Endothelial cell of umbilical vein (primary cell): ENCODE results near the gene VDR. TPM values are rescaled to one million over a fixed set of nuclear protein-coding genes. Genes with fewer than 3 reads are reported as not detected.

ENCODE experiments used
- BruUV-seq: library from RNA; stranded (reverse); fragments of 400-500 nt; replicated peaks from 2 replicates; lab custom pipeline; 2021; lab: Mats Ljungman, UMichigan
- CTCF ChIA-PET: fragments of 300-600, 350-600 bp; sonication (Branson Sonifier 250); formaldehyde crosslinking; loops from one replicate; lab custom pipeline; 2021; ENCODE audit warnings: antibody characterized with exemption, inconsistent platforms; lab: Charles Lee
- POLR2A ChIA-PET: fragments of 300-600, 350-600 bp; sonication (Branson Sonifier 250); formaldehyde crosslinking; loops from one replicate; lab custom pipeline; 2021; ENCODE audit warnings: antibody characterized with exemption, inconsistent platforms; lab: Charles Lee
- DNase-seq: peaks from one replicate; pipeline ENCODE4 v3.0.0-alpha.2; 2011; ENCODE audit warnings: low read depth, low spot score
- FAIRE-seq: peaks from 2 replicates; lab custom pipeline; 2011; peaks lifted over from hg19 to GRCh38; lab: Jason Lieb, UNC
- H2AFZ ChIP-seq: 2 replicates; pipeline ENCODE4 v1.6.0; 2012; ENCODE audit warnings: low read depth, low read length, control low read depth, inconsistent platforms
- H3K27ac ChIP-seq: 2 replicates; pipeline ENCODE4 v1.5.1; 2011; ENCODE audit warnings: low read depth, mild to moderate bottlenecking, control low read depth, low read length, moderate library complexity; ENCODE audit not compliant: insufficient read depth
- H3K27me3 ChIP-seq, 2 experiments: 2 replicates each; pipeline versions ENCODE4 v1.6.0 to v1.6.1; 2011; ENCODE audit warnings: low read length in 2 of 2, mixed read lengths in 1 of 2; ENCODE audit not compliant: control insufficient read depth in 2 of 2, insufficient read depth in 2 of 2
- H3K36me3 ChIP-seq, 2 experiments: 2 replicates in 1 of 2; 3 replicates in 1 of 2; pipeline ENCODE4 v1.5.1; 2011; ENCODE audit warnings: low read length in 2 of 2, mild to moderate bottlenecking in 1 of 2, moderate library complexity in 1 of 2; ENCODE audit not compliant: control insufficient read depth in 2 of 2, insufficient read depth in 2 of 2; ENCODE audit errors: extremely low read depth in 1 of 2
- H3K4me1 ChIP-seq: 3 replicates; pipeline ENCODE4 v1.5.1; 2011; ENCODE audit warnings: mild to moderate bottlenecking, low read length; ENCODE audit not compliant: control insufficient read depth, insufficient read depth; ENCODE audit errors: extremely low read depth
- H3K4me2 ChIP-seq: 2 replicates; pipeline ENCODE4 v1.6.1; 2011; ENCODE audit warnings: low read length, control low read depth, mixed read lengths; ENCODE audit not compliant: insufficient read depth
- H3K4me3 ChIP-seq, 3 experiments: fragments of 200-600 bp in 1 of 3; sonication (generic), shearing (Covaris generic) in 1 of 3; replicated peaks in 1 of 3; 2 replicates each; pipeline ENCODE4 v1.5.1; 2011 to 2016; ENCODE audit warnings: control low read depth in 3 of 3, low read length in 3 of 3, mild to moderate bottlenecking in 2 of 3, inconsistent platforms in 1 of 3, low read depth in 1 of 3, moderate library complexity in 1 of 3; ENCODE audit not compliant: insufficient read depth in 1 of 3
- H3K79me2 ChIP-seq: 2 replicates; pipeline ENCODE4 v1.6.0; 2012; ENCODE audit warnings: low read length, inconsistent platforms; ENCODE audit not compliant: control insufficient read depth, insufficient read depth
- H3K9ac ChIP-seq: replicated peaks from 2 replicates; pipeline ENCODE3; 2011; ENCODE audit warnings: low read length, control low read depth; ENCODE audit not compliant: insufficient read depth; ENCODE audit errors: extremely low read depth
- H3K9me1 ChIP-seq: replicated peaks from 3 replicates; pipeline ENCODE4 v1.6.0; 2011; ENCODE audit warnings: mild to moderate bottlenecking, low read length; ENCODE audit not compliant: control insufficient read depth, insufficient read depth; ENCODE audit errors: extremely low read depth
- H3K9me3 ChIP-seq: replicated peaks from 2 replicates; pipeline ENCODE4 v1.5.1; 2012; ENCODE audit warnings: low read length, inconsistent platforms; ENCODE audit not compliant: control insufficient read depth, insufficient read depth
- H4K20me1 ChIP-seq: replicated peaks from 2 replicates; pipeline ENCODE3; 2011; ENCODE audit warnings: mild to moderate bottlenecking, low read length; ENCODE audit not compliant: control insufficient read depth, insufficient read depth; ENCODE audit errors: extremely low read depth
- EZH2 ChIP-seq: IDR thresholded peaks from 2 replicates; pipeline ENCODE4 v1.6.1; 2012; ENCODE audit warnings: borderline replicate concordance, low read depth, mild to moderate bottlenecking, moderate library complexity, low read length, inconsistent platforms; ENCODE audit not compliant: severe bottlenecking
- FOS ChIP-seq: IDR thresholded peaks from 2 replicates; pipeline ENCODE4 v1.6.1; 2011; ENCODE audit warnings: mild to moderate bottlenecking, low read length, moderate library complexity, borderline replicate concordance; ENCODE audit not compliant: insufficient read depth
- GATA2 ChIP-seq: IDR thresholded peaks from 2 replicates; pipeline ENCODE4 v1.7.0; 2011; ENCODE audit warnings: low read depth, mild to moderate bottlenecking, moderate library complexity, mixed read lengths, low read length; ENCODE audit not compliant: insufficient read length, insufficient read depth
- JUN ChIP-seq: IDR thresholded peaks from 2 replicates; pipeline ENCODE4 v1.6.1; 2011; ENCODE audit warnings: borderline replicate concordance, low read depth; ENCODE audit not compliant: insufficient read length, insufficient read depth
- MYC ChIP-seq: IDR thresholded peaks from one replicate; pipeline ENCODE4 v1.6.1; 2011; ENCODE audit warnings: mild to moderate bottlenecking, low read depth, low read length
- POLR2A ChIP-seq: IDR thresholded peaks from 2 replicates; pipeline ENCODE4 v1.6.1; 2012; ENCODE audit warnings: low read depth, mild to moderate bottlenecking, control low read depth, low read length
- POLR2AphosphoS5 ChIP-seq: IDR thresholded peaks from 2 replicates; pipeline ENCODE4 v1.6.1; 2012; ENCODE audit warnings: low read depth, mild to moderate bottlenecking, control low read depth, low read length, moderate library complexity; ENCODE audit not compliant: insufficient read depth
- dilution Hi-C: fragments of 300-500 bp; cut with MboI; formaldehyde crosslinking; loops from one replicate; pipeline ENCODE4 v1.15.0; 2019; ENCODE audit warnings: low sequenced_read_pairs; ENCODE audit not compliant: extremely low pct_ligation_motif_present
- intact Hi-C: fragments of 100-400 bp; cut with micrococcal nuclease; formaldehyde crosslinking; loops from one replicate; pipeline ENCODE4 v1.10.0; 2022
- polyA plus RNA-seq, 4 experiments: library from polyadenylated mRNA; depleted of rRNA in 3 of 4; stranded (reverse) in 3 of 4; unstranded in 1 of 4; fragments of >200 nt; gene quantifications; 2 replicates each; pipeline versions ENCODE4 v1.2.1 to v1.2.3, GENCODE V29; 2011 to 2012; ENCODE audit warnings: missing spikeins in 1 of 4
- total RNA-seq: library from RNA; stranded (reverse); gene quantifications from 2 replicates; pipeline ENCODE4 v1.2.3, GENCODE V29; 2021
- TF ChIP-seq, protein P1 (sequence below): IDR thresholded peaks from 2 replicates; pipeline ENCODE4 v1.6.1; 2011; ENCODE audit not compliant: insufficient read depth, insufficient read length
- TF ChIP-seq, protein P2 (sequence below), 2 donors: IDR thresholded peaks; 1 replicate in 1 of 2; 2 replicates in 1 of 2; pipeline ENCODE4 v1.5.1; 2011; ENCODE audit warnings: low read length in 2 of 2, mild to moderate bottlenecking in 2 of 2, moderate library complexity in 2 of 2, control low read depth in 1 of 2, inconsistent platforms in 1 of 2, low read depth in 1 of 2; ENCODE audit not compliant: insufficient read depth in 1 of 2; ENCODE audit errors: extremely low read depth in 1 of 2

The VDR gene
- total and polyA plus RNA-seq, 2 donors (not counting 3 experiments of a cell fraction or from before 2014, with no cell fraction given) = 0.73 to 0.91 TPM

DNA sequence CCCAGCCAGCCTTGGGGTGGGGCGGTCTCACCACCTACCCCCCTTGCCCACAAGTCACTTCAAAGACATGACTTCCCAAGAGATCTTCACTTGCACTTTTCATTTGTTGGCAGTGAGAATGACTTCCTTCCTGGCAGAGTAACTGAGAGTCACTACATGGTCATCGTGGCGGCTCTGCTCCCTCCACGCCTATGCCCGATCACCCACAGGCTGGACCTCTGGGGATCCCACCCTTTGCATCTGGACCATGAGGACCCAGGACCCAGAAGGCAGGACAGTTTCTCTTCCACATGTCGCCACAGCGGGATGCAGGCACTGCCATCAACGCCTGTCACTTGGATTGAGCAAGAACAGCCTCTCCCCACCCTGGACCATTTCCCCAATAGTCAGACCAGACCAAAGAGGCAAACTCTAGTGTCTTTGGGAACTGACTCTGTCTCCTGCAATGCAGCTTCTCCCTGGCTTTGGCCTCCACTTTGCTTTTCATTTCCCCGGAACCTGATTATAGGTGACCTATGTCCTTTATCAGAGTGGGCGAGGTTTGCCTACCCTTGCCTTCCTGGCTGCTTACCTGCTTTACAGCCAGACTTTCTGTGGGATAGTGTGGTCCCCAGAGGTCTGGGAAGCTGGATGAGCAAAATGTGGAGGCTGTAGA, 3.6 kb downstream of the VDR start:
- CTCF ChIA-PET = interaction anchor here (0.6 to 2.9 kb wide), 4 partner anchors 10 to 814 kb away, joined by 3 to 10 read pairs (median 4); partner anchors contain the start of gene TMEM106C

DNA sequence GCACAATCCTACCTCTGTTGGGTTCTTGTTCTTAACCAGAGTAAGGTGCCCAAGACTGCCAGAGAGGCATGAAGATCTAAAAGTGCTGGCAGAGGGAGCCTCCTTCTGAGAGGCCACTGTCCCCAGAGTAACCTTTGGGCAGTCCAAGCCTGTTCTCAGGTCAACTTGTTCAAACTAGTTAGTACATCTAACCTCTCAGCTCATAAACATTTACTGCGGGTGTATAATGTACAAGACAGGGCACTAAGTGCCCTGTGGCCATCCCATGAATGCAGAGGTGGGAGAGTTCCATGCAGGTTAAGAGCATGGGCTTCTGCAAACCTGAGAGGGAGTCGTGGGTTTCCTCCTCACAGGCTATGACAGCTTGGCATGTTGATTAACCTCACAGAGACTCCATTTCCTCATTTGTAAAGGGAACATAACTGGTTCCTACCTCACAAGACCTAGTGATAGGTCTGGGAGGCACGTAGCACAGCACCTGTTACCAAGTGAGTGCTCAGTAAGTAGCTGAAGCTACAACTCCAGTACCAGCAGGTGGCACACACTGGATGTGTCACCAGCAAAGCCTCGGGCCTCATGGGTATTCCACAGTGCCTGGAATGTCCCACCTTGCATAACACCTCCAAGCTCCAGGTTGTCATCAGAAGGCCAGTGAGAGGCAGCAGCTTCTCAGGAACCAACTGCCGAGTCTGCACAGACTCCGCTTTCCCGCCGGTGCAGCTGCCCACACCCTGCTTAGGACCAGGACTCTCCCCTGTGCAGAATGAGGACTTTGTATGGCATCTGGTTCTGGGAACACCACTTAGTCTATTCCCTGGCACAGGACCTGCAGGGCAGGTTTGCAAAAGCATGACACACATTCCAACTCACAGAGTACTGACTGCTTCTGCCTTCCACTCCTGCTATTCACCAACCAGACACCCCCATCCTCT, 4.4 kb downstream of the VDR start:
- Histone ChIP-seq H3K4me1 (peaks cover 26% of the 10 kb centered on the region), H3K79me2 (no peaks in the 10 kb centered on the region), H3K27ac (no peak overlapping the region), H2AFZ (no peak overlapping the region), H3K36me3 (no peaks in the 10 kb centered on the region), H3K9me1 (no peaks in the 10 kb centered on the region), H4K20me1 (no peaks in the 10 kb centered on the region), H3K27me3 (peaks cover 3 to 4% of the 10 kb centered on the region in 2 experiments), H3K4me2 (no peak overlapping the region), H3K9me3 (no peaks in the 10 kb centered on the region), H3K9ac (no peak overlapping the region), H3K4me3 (no peak overlapping the region)
- DNase-seq = no peak
- TF ChIP-seq EZH2 (no peak), GATA2 (no peak), JUN (no peak), FOS (no peak), POLR2A (no peak), POLR2AphosphoS5 (no peak), MYC (no peak)
- TF ChIP-seq, protein P1, sequence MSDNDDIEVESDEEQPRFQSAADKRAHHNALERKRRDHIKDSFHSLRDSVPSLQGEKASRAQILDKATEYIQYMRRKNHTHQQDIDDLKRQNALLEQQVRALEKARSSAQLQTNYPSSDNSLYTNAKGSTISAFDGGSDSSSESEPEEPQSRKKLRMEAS = no peak
- TF ChIP-seq, protein P2, sequence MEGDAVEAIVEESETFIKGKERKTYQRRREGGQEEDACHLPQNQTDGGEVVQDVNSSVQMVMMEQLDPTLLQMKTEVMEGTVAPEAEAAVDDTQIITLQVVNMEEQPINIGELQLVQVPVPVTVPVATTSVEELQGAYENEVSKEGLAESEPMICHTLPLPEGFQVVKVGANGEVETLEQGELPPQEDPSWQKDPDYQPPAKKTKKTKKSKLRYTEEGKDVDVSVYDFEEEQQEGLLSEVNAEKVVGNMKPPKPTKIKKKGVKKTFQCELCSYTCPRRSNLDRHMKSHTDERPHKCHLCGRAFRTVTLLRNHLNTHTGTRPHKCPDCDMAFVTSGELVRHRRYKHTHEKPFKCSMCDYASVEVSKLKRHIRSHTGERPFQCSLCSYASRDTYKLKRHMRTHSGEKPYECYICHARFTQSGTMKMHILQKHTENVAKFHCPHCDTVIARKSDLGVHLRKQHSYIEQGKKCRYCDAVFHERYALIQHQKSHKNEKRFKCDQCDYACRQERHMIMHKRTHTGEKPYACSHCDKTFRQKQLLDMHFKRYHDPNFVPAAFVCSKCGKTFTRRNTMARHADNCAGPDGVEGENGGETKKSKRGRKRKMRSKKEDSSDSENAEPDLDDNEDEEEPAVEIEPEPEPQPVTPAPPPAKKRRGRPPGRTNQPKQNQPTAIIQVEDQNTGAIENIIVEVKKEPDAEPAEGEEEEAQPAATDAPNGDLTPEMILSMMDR (IDR thresholded peaks at IDR 0.05; ENCODE audit: extremely low read depth in 1 of 2, insufficient read depth in 1 of 2, low read depth in 1 of 2, low read length in 2 of 2) = no peak
- no peak for FAIRE-seq
- POLR2A ChIA-PET = no interaction called here
- dilution Hi-C loops = no loop called here
- intact Hi-C loops = no loop called here
- CTCF ChIA-PET = interaction anchor here (1.0 to 2.9 kb wide), 4 partner anchors 9 to 63 kb away, joined by 3 to 10 read pairs (median 4); partner anchors contain the start of gene TMEM106C
- no TSS peak for BruUV-seq

More for the DNA sequence above, 3.6 kb downstream of the VDR start:
- Histone ChIP-seq H3K27ac (no peak overlapping the region), H3K27me3 (peaks cover 11 to 12% of the 10 kb centered on the region in 2 experiments), H3K9me1 (no peaks in the 10 kb centered on the region), H3K4me1 (peaks cover 27% of the 10 kb centered on the region), H4K20me1 (no peaks in the 10 kb centered on the region), H3K9me3 (no peaks in the 10 kb centered on the region), H3K36me3 (no peaks in the 10 kb centered on the region), H2AFZ (no peak overlapping the region), H3K79me2 (no peaks in the 10 kb centered on the region), H3K9ac (no peak overlapping the region), H3K4me3 (no peak overlapping the region), H3K4me2 (no peak overlapping the region)
- DNase-seq = no peak
- FAIRE-seq = no peak
- POLR2A ChIA-PET = no interaction called here
- dilution Hi-C loops (no loop called here), intact Hi-C loops (no loop called here)
- TF ChIP-seq JUN (no peak), GATA2 (no peak)
- TF ChIP-seq, protein P1 = no peak
- BruUV-seq = no TSS peak
